Hematopoietic multipotent progenitor cell treated with erythropoietin and hydrocortisone succinate and interleukin-3 and kit ligand, for 8 days (in vitro differentiated cells): ENCODE data around the gene SPDEF.

Source experiments
- DNase-seq: peaks from one replicate; pipeline ENCODE4 v3.0.0-alpha.2; 2015

SPDEF gene

GRCh38 chr6:34512738-34513115 lies 43.4 kb downstream of the SPDEF start:
- no peak for DNase-seq

- DNase-seq, result no peak
Observed at GRCh38 chr6:34511915-34512737, 44.0 kb downstream of the SPDEF start.

- DNase-seq, result no peak
Observed at GRCh38 chr6:34511214-34511914, 44.8 kb downstream of the SPDEF start.

GRCh38 chr6:34510299-34510698 lies 45.8 kb downstream of the SPDEF start:
- no peak for DNase-seq

GRCh38 chr6:34509782-34510181 lies 46.3 kb downstream of the SPDEF start:
- DNase-seq, result no peak

- DNase-seq, result no peak
Observed at GRCh38 chr6:34508425-34508824, 47.7 kb downstream of the SPDEF start.

GRCh38 chr6:34506718-34507117 lies 49.4 kb downstream of the SPDEF start:
- DNase-seq, result no peak

- no peak for DNase-seq
Observed at GRCh38 chr6:34497411-34497810, 58.7 kb downstream of the SPDEF start.

- no peak for DNase-seq
Observed at GRCh38 chr6:34496103-34496685, 59.9 kb downstream of the SPDEF start.

GRCh38 chr6:34494973-34495372 lies 61.2 kb downstream of the SPDEF start:
- DNase-seq, result no peak

- DNase-seq, result no peak
Observed at GRCh38 chr6:34493344-34493743, 62.8 kb downstream of the SPDEF start.

GRCh38 chr6:34491091-34491430 lies 65.1 kb downstream of the SPDEF start:
- DNase-seq, result no peak

GRCh38 chr6:34490390-34491090 lies 65.6 kb downstream of the SPDEF start:
- no peak for DNase-seq

GRCh38 chr6:34489207-34489805 lies 66.8 kb downstream of the SPDEF start:
- DNase-seq, result no peak
